ENCODE measurements around the gene CHIC2. TPM values are rescaled to one million over a fixed set of nuclear protein-coding genes. Genes with fewer than 3 reads are reported as not detected.

The CHIC2 gene
- total RNA-seq, 2 donors from 2014 or later = 13.5 to 26.2 TPM

- DNase-seq = no peak
- TF ChIP-seq CTCF (IDR thresholded peaks at IDR 0.05) = no peak
- intact Hi-C loops (cut with DNase I) = no loop called here
- H3K27me3 ChIP-seq = no peaks in the 10 kb centered on the region
- no peak overlapping the region for H3K27ac ChIP-seq
- H3K4me3 ChIP-seq = no peak overlapping the region
- H3K36me3 ChIP-seq = no peaks in the 10 kb centered on the region
- H3K9me3 ChIP-seq = no peaks in the 10 kb centered on the region
- H3K4me1 ChIP-seq = no peaks in the 10 kb centered on the region
- H3K9ac ChIP-seq (ENCODE audit: low read depth in 2 of 2, low read length in 2 of 2) = no peak overlapping the region
Measured at GRCh38 chr4:53961351-53961750, 103.1 kb downstream of the CHIC2 start.

GRCh38 chr4:53960843-53961242 lies 103.6 kb downstream of the CHIC2 start:
- Histone ChIP-seq H3K27me3 (no peaks in the 10 kb centered on the region), H3K9me3 (no peaks in the 10 kb centered on the region), H3K27ac (no peak overlapping the region), H3K9ac (ENCODE audit: low read depth in 2 of 2, low read length in 2 of 2) (no peak overlapping the region), H3K36me3 (no peaks in the 10 kb centered on the region), H3K4me3 (no peak overlapping the region), H3K4me1 (no peaks in the 10 kb centered on the region)
- TF ChIP-seq CTCF (IDR thresholded peaks at IDR 0.05) = no peak
- DNase-seq = no peak
- intact Hi-C loops (cut with DNase I) = no loop called here

Other genes starting within 250 kb of the CHIC2 start
- not detected for gene GSX2, start 35.6 kb upstream of the CHIC2 start, total RNA-seq
- gene PDGFRA, start 164.7 kb upstream of the CHIC2 start, total RNA-seq = 10 to 100 TPM; 20.5 to 32.5 TPM